Stimulated activated CD4-positive, alpha-beta T cell treated with anti-CD3 and anti-CD28 coated beads, Interleukin-4, amount 100 ng/mL, for 24 hours (primary cell): Measurements from ENCODE around the gene FLCN.

Experiments
- DNase-seq: peaks from one replicate; pipeline ENCODE4 v3.0.0-alpha.2; 2020

Gene FLCN

DNA sequence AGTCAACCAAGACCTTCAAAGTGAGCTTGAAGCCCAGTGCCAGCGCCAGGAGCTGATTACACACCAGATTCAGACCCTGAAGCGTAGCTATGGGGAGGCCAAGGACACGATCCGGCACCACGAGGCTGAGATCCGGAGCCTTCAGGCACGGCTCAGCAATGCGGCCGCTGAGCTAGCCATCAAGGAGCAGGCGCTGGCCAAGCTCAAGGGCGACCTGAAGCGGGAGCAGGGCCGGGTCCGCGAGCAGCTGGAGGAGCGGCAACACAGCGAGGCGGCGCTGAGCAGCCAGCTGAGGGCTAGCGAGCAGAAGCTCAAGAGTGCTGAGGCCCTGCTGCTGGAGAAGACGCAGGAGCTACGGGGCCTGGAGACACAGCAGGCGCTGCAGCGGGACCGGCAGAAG is 72.8 kb downstream of the FLCN start:
- DNase-seq = no peak
